SJCRH30 (cell line): ENCODE data around the gene LIPH. TPM values are rescaled to one million over a fixed set of nuclear protein-coding genes. Genes with fewer than 3 reads are reported as not detected.
"Not testable (repeated sequence)": the region's sequence is repeated elsewhere in the genome, so short reads cannot be mapped to it uniquely, and the experiment has no call there.

Experiments used
- DNase-seq, 2 experiments: peaks; one replicate each; pipeline ENCODE4 v3.0.0-alpha.2; 2015 to 2020
- H3K27ac ChIP-seq: fragments of 250-450 bp; sonication (Bioruptor Pico); 2 replicates; pipeline ENCODE4 v1.5.1; 2020; ENCODE audit warnings: mild to moderate bottlenecking, moderate library complexity
- H3K27me3 ChIP-seq: fragments of 250-450 bp; sonication (Bioruptor Pico); 2 replicates; pipeline ENCODE4 v1.5.1; 2020; ENCODE audit warnings: mild to moderate bottlenecking, moderate library complexity
- H3K36me3 ChIP-seq: fragments of 250-450 bp; sonication (Bioruptor Pico); 2 replicates; pipeline ENCODE4 v1.5.1; 2020; ENCODE audit warnings: mild to moderate bottlenecking, moderate library complexity
- H3K4me1 ChIP-seq: fragments of 250-450 bp; sonication (Bioruptor Pico); 2 replicates; pipeline ENCODE4 v1.5.1; 2020; ENCODE audit warnings: mild to moderate bottlenecking, moderate library complexity
- H3K4me3 ChIP-seq: fragments of 250-450 bp; sonication (Bioruptor Pico); 2 replicates; pipeline ENCODE4 v1.5.1; 2020; ENCODE audit warnings: mild to moderate bottlenecking, moderate library complexity
- H3K9me3 ChIP-seq: fragments of 250-450 bp; sonication (Bioruptor Pico); replicated peaks from 2 replicates; pipeline ENCODE4 v1.5.1; 2020; ENCODE audit warnings: mild to moderate bottlenecking, moderate library complexity
- total RNA-seq: library from RNA; depleted of rRNA; stranded (reverse); fragments of >200 nt; shearing (Covaris generic); gene quantifications from 2 replicates; pipeline ENCODE4 v1.2.3, GENCODE V29; 2014; rRNA removed

The LIPH gene
- total RNA-seq, 1 experiment from 2014 or later = 0.04 TPM

GRCh38 chr3:185484296-185484695 is 68.1 kb downstream of the LIPH start:
- Histone ChIP-seq H3K4me3 (no peak overlapping the region), H3K36me3 (no peaks in the 10 kb centered on the region; the same call in 1 of the 2 replicates), H3K9me3 (no peaks in the 10 kb centered on the region), H3K27ac (no peak overlapping the region), H3K4me1 (no peaks in the 10 kb centered on the region), H3K27me3 (no peaks in the 10 kb centered on the region)
- no peak for DNase-seq

DNA sequence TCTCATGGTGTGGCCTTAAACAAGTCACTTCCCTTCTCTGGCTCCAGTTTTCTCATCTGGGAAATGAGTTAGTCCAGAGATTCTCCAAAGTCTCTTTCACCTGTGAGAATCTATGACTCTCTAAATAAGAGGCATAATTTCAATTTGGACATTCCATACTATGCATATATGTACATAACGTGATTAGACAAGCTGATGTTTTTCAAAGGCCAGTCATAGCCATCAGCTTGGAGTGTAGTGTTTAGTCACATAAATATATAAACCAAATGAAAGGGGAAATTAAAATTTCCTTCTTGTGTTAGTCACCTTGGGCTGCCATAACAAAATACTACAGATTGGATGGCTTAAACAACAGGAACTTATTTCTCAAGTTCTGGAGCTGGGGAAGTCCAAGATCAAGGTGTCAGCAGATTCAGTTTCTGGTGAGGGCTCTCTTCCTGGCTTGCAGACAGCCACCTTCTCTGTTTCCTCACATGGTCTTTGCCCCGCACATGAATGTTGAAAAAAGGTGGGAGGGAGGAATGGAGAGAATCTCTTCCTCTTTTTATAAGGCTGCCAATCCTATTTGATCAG is 72.9 kb downstream of the LIPH start:
- Histone ChIP-seq H3K27me3 (no peaks in the 10 kb centered on the region), H3K36me3 (no peaks in the 10 kb centered on the region), H3K4me3 (no peak overlapping the region), H3K27ac (no peak overlapping the region), H3K9me3 (no peaks in the 10 kb centered on the region), H3K4me1 (no peaks in the 10 kb centered on the region)
- no peak for DNase-seq

DNA sequence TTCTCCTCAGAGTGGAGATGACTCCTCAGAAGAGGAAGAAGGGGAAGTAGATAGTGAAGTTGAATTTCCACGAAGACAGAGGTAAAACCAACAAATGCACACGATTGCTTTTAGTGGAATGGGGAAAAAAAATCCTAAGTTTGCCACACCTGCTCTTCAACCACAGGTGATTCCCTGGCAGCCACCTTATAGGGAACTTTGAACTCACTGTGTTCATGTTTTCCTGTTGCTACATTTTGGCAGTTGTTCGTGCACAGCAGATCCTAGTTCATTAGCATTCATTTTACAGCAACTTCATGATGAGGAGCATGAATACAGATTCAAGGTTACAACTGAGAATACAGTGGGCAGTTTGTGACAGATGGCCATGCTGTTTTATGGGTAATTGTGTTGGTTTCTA is 75.1 kb downstream of the LIPH start:
- no peaks in the 10 kb centered on the region for H3K9me3 ChIP-seq
- no peaks in the 10 kb centered on the region for H3K27me3 ChIP-seq
- no peaks in the 10 kb centered on the region for H3K36me3 ChIP-seq
- H3K4me1 ChIP-seq = no peaks in the 10 kb centered on the region
- DNase-seq = no peak
- no peak overlapping the region for H3K4me3 ChIP-seq
- H3K27ac ChIP-seq = no peak overlapping the region

GRCh38 chr3:185474922-185475321 is 77.5 kb downstream of the LIPH start:
- not testable (repeated sequence) for H3K36me3 ChIP-seq, H3K27ac ChIP-seq, DNase-seq, H3K4me1 ChIP-seq, H3K4me3 ChIP-seq, H3K27me3 ChIP-seq, H3K9me3 ChIP-seq

DNA sequence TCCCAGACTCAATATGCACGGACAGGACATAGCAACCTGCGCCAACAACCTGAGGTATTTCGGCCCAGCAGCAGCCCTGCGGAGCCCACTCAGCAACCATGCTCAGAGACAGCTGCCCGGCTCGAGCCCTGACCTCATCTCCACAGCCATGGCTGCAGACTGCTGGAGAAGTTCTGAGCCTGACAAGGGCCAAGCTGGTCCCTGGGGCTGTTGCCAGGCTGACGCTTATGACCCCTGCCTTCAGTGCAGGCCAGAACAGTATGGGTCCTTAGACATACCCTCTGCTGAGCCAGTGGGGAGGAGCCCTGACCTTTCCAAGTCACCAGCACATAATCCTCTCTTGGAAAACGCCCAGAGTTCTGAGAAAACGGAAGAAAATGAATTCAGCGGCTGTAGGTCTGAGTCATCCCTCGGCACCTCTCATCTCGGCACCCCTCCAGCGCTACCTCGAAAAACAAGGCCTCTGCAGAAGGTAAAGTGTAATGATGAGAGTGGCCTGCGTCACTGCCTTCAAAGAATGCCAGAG is 79.0 kb downstream of the LIPH start:
- Histone ChIP-seq H3K9me3 (no peaks in the 10 kb centered on the region), H3K27ac (no peak overlapping the region), H3K4me3 (no peak overlapping the region), H3K36me3 (no peaks in the 10 kb centered on the region), H3K27me3 (no peaks in the 10 kb centered on the region), H3K4me1 (no peaks in the 10 kb centered on the region)
- no peak for DNase-seq

GRCh38 chr3:185470323-185470722 is 82.1 kb downstream of the LIPH start:
- Histone ChIP-seq H3K27me3 (no peaks in the 10 kb centered on the region), H3K9me3 (no peaks in the 10 kb centered on the region), H3K4me3 (no peak overlapping the region), H3K4me1 (no peaks in the 10 kb centered on the region), H3K27ac (no peak overlapping the region), H3K36me3 (no peaks in the 10 kb centered on the region)
- no peak for DNase-seq

DNA sequence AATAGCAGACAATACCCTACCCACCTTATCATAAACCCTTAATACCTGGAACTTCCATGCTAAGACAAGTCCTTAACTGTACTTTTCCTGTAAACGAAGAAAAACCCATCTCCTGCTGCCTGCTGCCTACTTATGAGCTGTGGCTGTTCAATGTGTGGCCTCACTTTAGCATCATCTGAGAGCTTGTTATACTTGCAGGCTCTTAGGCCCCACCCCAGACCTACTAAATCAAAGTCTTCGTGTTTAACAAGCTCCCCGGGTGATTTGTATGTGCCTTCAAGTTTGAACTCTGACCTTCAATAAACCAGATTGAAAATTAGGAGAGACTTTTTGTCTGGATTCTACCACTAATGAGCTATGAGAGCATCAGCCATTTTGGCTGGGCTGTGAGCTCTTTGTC is 82.8 kb downstream of the LIPH start:
- Histone ChIP-seq H3K4me3 (no peak overlapping the region), H3K27me3 (no peaks in the 10 kb centered on the region), H3K36me3 (no peaks in the 10 kb centered on the region), H3K4me1 (no peaks in the 10 kb centered on the region), H3K27ac (no peak overlapping the region), H3K9me3 (no peaks in the 10 kb centered on the region)
- no peak for DNase-seq

- not testable (repeated sequence) for H3K27me3 ChIP-seq, DNase-seq
Observed at GRCh38 chr3:185466123-185466522, 86.3 kb downstream of the LIPH start.

DNA sequence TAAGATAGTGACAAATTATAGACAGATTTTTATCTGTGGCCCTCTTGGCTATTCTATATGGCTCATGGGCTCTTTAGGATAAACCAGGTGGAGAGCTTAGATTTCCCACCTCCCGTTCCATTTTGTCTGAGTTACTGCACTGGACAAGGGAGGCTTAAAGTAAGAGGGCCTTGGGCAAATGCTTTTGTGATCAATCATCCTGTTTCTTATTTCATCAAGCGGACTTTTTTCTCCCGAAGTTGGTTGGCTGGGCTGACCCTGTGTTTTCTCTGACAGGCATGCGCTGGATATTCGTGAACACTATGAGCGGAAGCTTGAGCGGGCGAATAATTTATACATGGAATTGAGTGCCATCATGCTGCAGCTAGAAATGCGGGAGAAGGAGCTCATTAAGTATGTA is 86.9 kb downstream of the LIPH start:
- H3K27ac ChIP-seq = no peak overlapping the region
- DNase-seq = no peak
- H3K36me3 ChIP-seq = no peaks in the 10 kb centered on the region
- H3K27me3 ChIP-seq = no peaks in the 10 kb centered on the region
- no peaks in the 10 kb centered on the region for H3K4me1 ChIP-seq
- H3K9me3 ChIP-seq = no peaks in the 10 kb centered on the region
- H3K4me3 ChIP-seq = no peak overlapping the region

More at GRCh38 chr3:185466123-185466522, 86.3 kb downstream of the LIPH start:
- not testable (repeated sequence) for H3K27ac ChIP-seq, H3K4me3 ChIP-seq, H3K36me3 ChIP-seq, H3K9me3 ChIP-seq, H3K4me1 ChIP-seq

- no peaks in the 10 kb centered on the region for H3K36me3 ChIP-seq
- no peaks in the 10 kb centered on the region for H3K4me1 ChIP-seq
- no peaks in the 10 kb centered on the region for H3K9me3 ChIP-seq
- H3K27me3 ChIP-seq = no peaks in the 10 kb centered on the region
- H3K4me3 ChIP-seq = no peak overlapping the region
- no peak for DNase-seq
- no peak overlapping the region for H3K27ac ChIP-seq
Observed at GRCh38 chr3:185460719-185461350, 91.6 kb downstream of the LIPH start.

- DNase-seq = no peak
- H3K4me3 ChIP-seq = no peak overlapping the region
- no peak overlapping the region for H3K27ac ChIP-seq
- H3K4me1 ChIP-seq = no peaks in the 10 kb centered on the region
- no peaks in the 10 kb centered on the region for H3K9me3 ChIP-seq
- no peaks in the 10 kb centered on the region for H3K27me3 ChIP-seq
- no peaks in the 10 kb centered on the region for H3K36me3 ChIP-seq
Observed at GRCh38 chr3:185460309-185460708, 92.1 kb downstream of the LIPH start.

GRCh38 chr3:185457376-185457775 is 95.0 kb downstream of the LIPH start:
- Histone ChIP-seq H3K4me1 (no peaks in the 10 kb centered on the region), H3K27ac (no peak overlapping the region), H3K9me3 (no peaks in the 10 kb centered on the region), H3K27me3 (no peaks in the 10 kb centered on the region), H3K4me3 (no peak overlapping the region), H3K36me3 (no peaks in the 10 kb centered on the region)
- no peak for DNase-seq

Other genes starting within 250 kb of the LIPH start
- gene MAP3K13, start 189.5 kb downstream of the LIPH start, total RNA-seq = 18.4 and 23.5 TPM in 2 replicates
- gene TMEM41A, start 53.6 kb downstream of the LIPH start, total RNA-seq = 17.6 and 17.9 TPM in 2 replicates
- gene SENP2, start 33.7 kb upstream of the LIPH start, total RNA-seq = 30.9 and 34.1 TPM in 2 replicates